ENCODE measurements around the gene PNMA1.

PNMA1 gene

GRCh38 chr14:73684627-73685026 is 29.6 kb downstream of the PNMA1 start:
- Histone ChIP-seq H3K27ac (no peak overlapping the region), H3K4me3 (no peak overlapping the region)
- DNase-seq (ENCODE audit: low spot score): no peak
- no peak for TF ChIP-seq CTCF (IDR thresholded peaks at IDR 0.05)

GRCh38 chr14:73680821-73681220 is 33.4 kb downstream of the PNMA1 start:
- TF ChIP-seq CTCF (IDR thresholded peaks at IDR 0.05): no peak
- Histone ChIP-seq H3K4me3 (no peak overlapping the region), H3K27ac (no peak overlapping the region)
- no peak for DNase-seq (ENCODE audit: low spot score)

GRCh38 chr14:73678698-73679097 is 35.5 kb downstream of the PNMA1 start:
- no peak overlapping the region for H3K4me3 ChIP-seq
- TF ChIP-seq CTCF (IDR thresholded peaks at IDR 0.05): no peak
- DNase-seq (ENCODE audit: low spot score): no peak

GRCh38 chr14:73674986-73675385 is 39.2 kb downstream of the PNMA1 start:
- H3K4me3 ChIP-seq: no peak overlapping the region
- TF ChIP-seq CTCF (IDR thresholded peaks at IDR 0.05): no peak
- no peak for DNase-seq (ENCODE audit: low spot score)
- H3K27ac ChIP-seq: no peak overlapping the region

More at GRCh38 chr14:73678698-73679097, 35.5 kb downstream of the PNMA1 start:
- no peak overlapping the region for H3K27ac ChIP-seq

- DNase-seq (ENCODE audit: low spot score): no peak
- no peak overlapping the region for H3K27ac ChIP-seq
- no peak for TF ChIP-seq CTCF (IDR thresholded peaks at IDR 0.05)
Observed at GRCh38 chr14:73667854-73668253, 46.3 kb downstream of the PNMA1 start.

GRCh38 chr14:73666583-73666982 is 47.6 kb downstream of the PNMA1 start:
- no peak for DNase-seq (ENCODE audit: low spot score)
- no peak overlapping the region for H3K27ac ChIP-seq
- no peak overlapping the region for H3K4me3 ChIP-seq
- no peak for TF ChIP-seq CTCF (IDR thresholded peaks at IDR 0.05)

More at GRCh38 chr14:73667854-73668253, 46.3 kb downstream of the PNMA1 start:
- H3K4me3 ChIP-seq: no peak overlapping the region

GRCh38 chr14:73665130-73665529 is 49.1 kb downstream of the PNMA1 start:
- Histone ChIP-seq H3K4me3 (no peak overlapping the region), H3K27ac (no peak overlapping the region)
- no peak for TF ChIP-seq CTCF (IDR thresholded peaks at IDR 0.05)
- no peak for DNase-seq (ENCODE audit: low spot score)

Data from coronary artery (tissue), 2 donors.